Fibroblast of skin of abdomen (primary cell): ENCODE measurements around the gene PITRM1.
A peak's percentile ranks its signal among the peaks of the same experiment; 100 is the strongest.

Source experiments
- DNase-seq: peaks from one replicate; pipeline ENCODE4 v3.0.0-alpha.2; 2013

Gene PITRM1

GRCh38 chr10:3136763-3137611 is 35.6 kb downstream of the PITRM1 start:
- peak; percentile 34 for DNase-seq

GRCh38 chr10:3136336-3136735 is 36.2 kb downstream of the PITRM1 start:
- DNase-seq = no peak

GRCh38 chr10:3135006-3135405 is 37.6 kb downstream of the PITRM1 start:
- no peak for DNase-seq

- DNase-seq = no peak
Measured at GRCh38 chr10:3133948-3134347, 38.6 kb downstream of the PITRM1 start.

DNA sequence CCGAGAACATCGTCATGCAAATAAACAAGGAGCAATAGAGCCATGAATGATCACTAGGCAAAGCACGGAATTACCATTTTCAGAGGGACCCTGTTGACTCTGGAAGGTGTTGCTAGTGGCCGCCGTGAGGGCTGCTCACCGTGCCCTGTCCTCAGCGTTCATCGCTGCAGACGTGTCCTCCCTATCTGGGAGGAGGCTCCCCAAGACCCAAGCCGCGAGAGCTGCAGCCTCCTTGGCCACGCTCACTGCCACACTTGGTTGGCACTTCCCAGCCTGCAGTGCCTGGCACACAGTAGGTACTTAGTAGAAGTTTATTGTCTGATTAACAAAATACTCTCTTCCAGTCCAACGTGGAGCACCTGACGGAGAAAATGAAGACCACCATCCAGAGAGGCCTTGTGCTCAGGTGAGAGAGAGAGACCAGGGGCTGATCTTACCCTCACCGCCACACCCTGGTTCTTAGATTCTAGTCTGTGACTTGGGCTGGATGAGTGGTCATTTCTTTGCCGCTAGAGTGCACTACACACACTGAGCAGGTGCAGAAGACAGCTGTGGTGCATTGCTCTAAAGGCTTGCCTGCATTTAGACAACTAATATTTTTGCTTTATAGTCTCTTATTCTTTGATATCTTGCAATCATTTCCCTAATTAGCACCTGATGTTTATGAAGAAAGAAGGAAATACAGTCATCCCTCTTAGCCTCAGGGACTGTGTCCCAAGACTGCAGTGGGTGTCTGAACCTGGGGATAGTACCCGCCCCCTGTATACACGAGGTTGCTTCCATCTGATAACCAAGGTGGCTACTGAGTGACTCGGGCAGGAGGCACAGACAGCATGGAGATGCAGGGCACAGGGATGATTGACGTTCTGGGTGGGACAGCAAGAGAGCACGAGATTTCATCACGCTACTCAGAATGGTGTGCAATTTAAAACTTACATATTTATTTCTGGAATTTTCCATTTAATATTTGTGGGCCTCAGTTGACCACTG is 40.3 kb downstream of the PITRM1 start:
- DNase-seq = no peak

DNA sequence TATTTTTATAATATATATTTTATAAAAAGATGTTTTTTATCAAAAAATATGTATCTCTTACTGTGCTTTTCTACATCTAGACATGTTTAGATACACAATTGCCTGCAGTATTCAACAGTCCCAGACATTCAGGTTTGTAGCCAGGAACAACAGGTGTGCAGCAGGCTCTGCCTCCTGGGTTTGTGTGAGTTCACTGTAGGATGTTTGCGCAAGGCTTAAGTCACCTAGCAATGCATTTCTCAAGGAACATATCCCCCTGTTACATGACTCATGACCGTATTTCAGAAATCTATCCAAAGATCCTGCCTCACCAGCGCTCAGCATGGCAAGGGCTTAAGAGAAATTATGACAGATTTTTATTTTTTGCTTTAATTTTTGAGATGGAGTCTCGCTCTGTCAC is 41.5 kb downstream of the PITRM1 start:
- DNase-seq = peak; percentile 8

GRCh38 chr10:3129581-3130340 is 42.8 kb downstream of the PITRM1 start:
- DNase-seq = no peak

DNA sequence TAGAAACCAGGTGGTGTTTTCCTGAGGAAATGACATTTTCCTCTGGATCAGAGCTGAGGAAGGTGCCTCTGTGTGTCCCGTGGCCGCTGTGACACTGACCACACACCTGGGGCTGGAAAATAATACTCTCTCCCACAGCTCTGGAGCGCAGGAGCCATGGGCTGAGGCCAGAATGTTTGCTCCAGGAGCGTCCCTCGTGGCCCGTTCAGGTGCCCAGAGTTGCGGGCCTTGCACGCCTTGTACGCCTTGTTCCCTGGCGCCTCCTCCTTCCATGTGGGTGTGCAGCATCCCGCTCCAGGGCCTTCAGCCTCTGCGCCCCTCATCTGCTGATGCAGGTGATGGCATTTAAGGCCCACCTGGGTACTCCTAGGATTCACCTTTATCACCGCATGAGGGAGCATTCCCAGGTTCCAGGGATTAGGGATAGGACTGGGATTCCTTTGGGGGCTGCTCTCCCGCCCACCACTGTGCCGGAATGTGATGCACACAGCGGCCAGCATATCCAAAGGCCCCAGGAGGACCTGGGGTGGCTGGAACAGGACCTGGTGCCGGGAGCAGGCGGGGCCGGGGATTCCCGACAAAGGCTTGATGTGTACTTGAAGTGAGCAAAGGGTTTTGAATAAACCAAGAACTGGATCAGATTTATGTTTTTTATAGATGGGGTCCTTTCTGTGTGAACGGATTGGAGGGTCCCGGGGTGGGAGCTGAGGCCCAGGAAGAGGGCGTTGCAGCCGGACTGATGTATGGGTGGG is 44.0 kb downstream of the PITRM1 start:
- DNase-seq = no peak

DNA sequence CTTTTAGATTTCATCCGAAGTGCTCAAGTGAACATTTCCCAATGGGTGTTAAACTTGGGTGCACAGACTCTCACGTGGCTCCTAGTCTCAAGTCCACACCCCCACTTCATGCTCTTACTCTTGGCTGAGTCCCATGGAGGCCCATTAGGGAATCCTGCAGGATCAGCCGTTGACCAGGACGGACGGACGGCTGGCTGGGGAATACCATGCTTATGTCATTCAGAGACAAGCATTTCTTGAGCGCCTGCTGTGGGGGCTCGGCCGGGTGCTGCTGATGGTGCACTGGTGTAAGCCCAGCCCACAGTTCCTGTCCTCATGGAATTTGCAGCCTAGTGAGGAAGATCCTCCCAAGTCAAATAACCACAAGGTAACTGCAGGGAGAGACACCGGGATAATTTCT is 44.7 kb downstream of the PITRM1 start:
- no peak for DNase-seq

- no peak for DNase-seq
Measured at GRCh38 chr10:3126741-3127346, 45.7 kb downstream of the PITRM1 start.

GRCh38 chr10:3126249-3126648 is 46.3 kb downstream of the PITRM1 start:
- no peak for DNase-seq

GRCh38 chr10:3125527-3126170 is 46.9 kb downstream of the PITRM1 start:
- DNase-seq = no peak

DNA sequence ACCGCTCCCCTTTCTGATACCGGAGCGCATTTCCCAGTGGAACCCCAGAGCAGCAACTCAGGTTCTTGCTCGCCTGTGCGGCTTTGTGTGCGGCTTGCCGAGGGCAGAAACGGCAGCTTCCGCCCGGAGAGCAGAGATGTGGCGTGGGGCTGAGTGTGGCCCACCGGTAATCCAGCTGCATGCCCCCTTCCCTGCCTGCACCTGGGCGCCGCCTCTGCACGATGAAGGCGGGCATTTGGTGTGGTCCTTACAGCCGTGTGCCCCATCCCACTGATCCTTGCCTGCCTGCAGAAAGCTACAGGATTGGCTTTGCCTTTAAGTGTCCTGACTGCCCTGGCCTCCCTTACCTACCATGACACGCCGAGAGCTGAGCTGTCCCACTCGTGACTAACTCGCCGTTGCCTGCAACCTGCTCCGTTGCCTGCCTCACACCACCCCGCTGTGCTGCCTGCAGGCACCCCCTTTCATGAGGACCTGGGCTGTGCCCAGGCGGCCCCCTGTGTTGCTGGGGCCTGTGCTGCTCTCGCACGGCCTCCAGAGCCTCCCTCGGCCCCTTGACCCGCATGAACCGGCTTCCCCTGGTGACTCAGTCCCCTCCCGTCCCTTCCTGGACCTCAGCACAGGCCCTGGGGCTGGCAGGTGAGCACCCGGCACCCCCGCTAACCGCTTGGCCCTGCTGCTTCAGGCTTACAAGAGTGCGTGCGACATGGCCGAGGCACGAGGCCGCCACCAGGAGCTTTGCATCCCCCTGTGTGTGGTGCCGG is 48.0 kb downstream of the PITRM1 start:
- no peak for DNase-seq

GRCh38 chr10:3123571-3124411 is 48.8 kb downstream of the PITRM1 start:
- no peak for DNase-seq

- no peak for DNase-seq
Measured at GRCh38 chr10:3122486-3123205, 49.9 kb downstream of the PITRM1 start.

- DNase-seq = no peak
Measured at GRCh38 chr10:3122034-3122433, 50.5 kb downstream of the PITRM1 start.

DNA sequence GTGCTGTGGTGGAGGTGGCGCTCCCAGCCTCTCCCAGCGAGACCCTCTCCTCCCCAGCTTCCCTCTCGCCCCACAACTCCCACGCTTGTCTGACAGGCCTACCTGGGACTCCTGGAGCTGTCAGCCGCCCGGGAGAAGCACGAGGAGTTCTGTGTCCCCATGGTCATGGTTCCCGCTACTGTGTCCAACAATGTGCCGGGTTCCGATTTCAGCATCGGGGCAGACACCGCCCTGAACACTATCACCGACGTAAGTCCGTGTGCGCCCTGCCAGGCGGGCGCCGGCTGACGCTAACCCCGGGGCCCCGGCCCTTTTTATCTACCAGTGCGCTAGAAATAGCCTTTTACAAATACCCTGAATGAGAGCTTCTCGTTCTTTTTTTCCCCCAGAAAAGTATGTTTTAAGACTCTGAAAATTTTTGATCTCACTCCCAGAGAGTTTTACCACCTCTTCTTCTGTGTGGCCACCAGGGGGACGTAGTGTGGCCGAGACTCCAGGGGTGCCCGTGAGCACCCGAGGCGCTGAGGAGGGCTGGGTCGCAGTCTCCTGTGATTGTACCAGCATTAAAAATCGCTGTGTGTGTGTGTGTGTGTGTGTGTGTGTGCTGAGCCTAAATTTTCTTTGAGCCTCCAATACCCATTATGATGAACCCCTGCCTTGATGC is 52.7 kb downstream of the PITRM1 start:
- DNase-seq = no peak

DNA sequence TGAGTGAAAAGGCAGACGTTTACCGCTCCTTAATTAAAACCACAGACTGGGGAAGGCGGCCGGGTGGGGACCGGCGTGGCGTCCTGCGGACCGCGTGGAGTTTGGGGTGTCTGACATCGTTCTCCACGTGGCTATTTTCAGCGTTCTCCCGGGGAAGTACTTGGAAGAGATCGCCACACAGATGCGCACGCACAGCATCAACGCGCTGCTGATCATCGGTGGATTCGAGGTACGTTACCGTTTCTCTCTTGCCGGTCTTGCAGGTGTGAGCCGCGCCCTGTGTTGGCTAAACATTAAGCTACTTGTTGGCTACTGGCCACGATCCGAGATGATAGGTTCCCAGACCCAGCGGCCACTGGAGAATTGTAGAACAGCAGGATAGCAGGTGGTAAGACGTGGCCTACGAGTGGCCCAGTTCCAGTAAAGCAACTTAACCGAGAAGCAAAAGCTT is 53.9 kb downstream of the PITRM1 start:
- DNase-seq = no peak
